Measurements from ENCODE around the gene SETDB1. TPM values are rescaled to one million over a fixed set of nuclear protein-coding genes. Genes with fewer than 3 reads are reported as not detected.

SETDB1 gene
- total and polyA plus RNA-seq, 2 of the 13 experiments (the other 11 are each of a cell fraction or from before 2014, with no cell fraction given), result 33.1 to 34.6 TPM

DNA sequence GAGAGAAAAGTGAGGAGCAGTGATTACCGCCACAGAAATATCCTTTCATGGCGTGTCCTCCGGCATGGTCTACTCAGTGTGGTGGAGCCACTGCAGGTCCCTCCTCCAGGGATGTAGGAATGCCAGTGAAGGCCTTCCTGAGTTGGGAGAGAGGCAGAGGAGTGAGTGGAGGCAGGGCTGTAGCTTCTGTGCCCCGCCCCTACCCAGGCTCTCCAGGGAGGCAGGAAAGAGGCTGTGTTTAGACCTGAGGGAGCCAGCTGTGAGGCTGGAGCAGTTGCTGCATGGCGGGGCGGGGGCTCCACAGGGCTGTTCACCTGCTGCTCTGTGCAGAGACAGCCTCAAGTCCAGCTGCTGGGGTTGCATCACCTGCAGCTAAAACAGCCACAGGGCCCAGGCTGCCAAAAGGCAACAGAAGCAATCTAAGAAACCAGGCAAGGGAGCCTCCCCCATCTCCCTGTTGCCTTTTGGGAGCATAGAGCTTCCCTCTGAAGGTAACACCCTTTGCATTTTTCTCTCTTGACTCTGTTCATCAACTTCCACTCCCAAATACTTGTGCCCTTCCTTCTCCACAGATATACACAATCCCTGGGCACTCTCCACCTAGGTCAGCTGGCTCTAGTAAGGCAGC is 55.1 kb downstream of the SETDB1 start (continued):
- TF ChIP-seq ZFY (CRISPR knock-in tag; IDR thresholded peaks at IDR 0.05) (0 out of 2 replicates have a peak, but pooled peaks have one; percentile 40), DR1 (CRISPR knock-in tag; IDR thresholded peaks at IDR 0.05) (no peak), HNRNPK (IDR thresholded peaks at IDR 0.05; ENCODE audit: low read depth, low read length, poor library complexity, severe bottlenecking) (no peak), ZNF251 (CRISPR knock-in tag; IDR thresholded peaks at IDR 0.05) (no peak), ZFP82 (CRISPR knock-in tag; IDR thresholded peaks at IDR 0.05; ENCODE audit: borderline replicate concordance) (no peak), FOXM1 (CRISPR knock-in tag; IDR thresholded peaks at IDR 0.05) (no peak), HOMEZ (CRISPR knock-in tag; IDR thresholded peaks at IDR 0.05; ENCODE audit: low read depth) (peak; percentile 37; the same call in 1 of the 2 replicates), ZNF350 (CRISPR knock-in tag; IDR thresholded peaks at IDR 0.05; ENCODE audit: borderline replicate concordance, low read depth) (no peak), MXD4 (CRISPR knock-in tag; IDR thresholded peaks at IDR 0.05) (no peak; the same call in 1 of the 2 replicates), ARNTL (CRISPR knock-in tag; IDR thresholded peaks at IDR 0.05) (no peak), HOXA3 (CRISPR knock-in tag; IDR thresholded peaks at IDR 0.05) (no peak; the same call in 1 of the 2 replicates), HNF1B (CRISPR knock-in tag; IDR thresholded peaks at IDR 0.05) (no peak), SNRNP70 (IDR thresholded peaks at IDR 0.05; ENCODE audit: low read depth, low read length) (no peak), ZNF607 (CRISPR knock-in tag; IDR thresholded peaks at IDR 0.05; ENCODE audit: borderline replicate concordance) (no peak), PHF5A (CRISPR knock-in tag; IDR thresholded peaks at IDR 0.05; ENCODE audit: low read depth, unreplicated experiment) (no peak), SOX6 (IDR thresholded peaks at IDR 0.05) (no peak), SOX6 (CRISPR knock-in tag; IDR thresholded peaks at IDR 0.05) (no peak), MTERF4 (CRISPR knock-in tag; IDR thresholded peaks at IDR 0.05) (no peak), PHF20 (CRISPR knock-in tag; IDR thresholded peaks at IDR 0.05) (no peak), TARDBP (CRISPR knock-in tag; IDR thresholded peaks at IDR 0.05) (no peak; the same call in 1 of the 2 replicates)
- TF ChIP-seq, protein P1, sequence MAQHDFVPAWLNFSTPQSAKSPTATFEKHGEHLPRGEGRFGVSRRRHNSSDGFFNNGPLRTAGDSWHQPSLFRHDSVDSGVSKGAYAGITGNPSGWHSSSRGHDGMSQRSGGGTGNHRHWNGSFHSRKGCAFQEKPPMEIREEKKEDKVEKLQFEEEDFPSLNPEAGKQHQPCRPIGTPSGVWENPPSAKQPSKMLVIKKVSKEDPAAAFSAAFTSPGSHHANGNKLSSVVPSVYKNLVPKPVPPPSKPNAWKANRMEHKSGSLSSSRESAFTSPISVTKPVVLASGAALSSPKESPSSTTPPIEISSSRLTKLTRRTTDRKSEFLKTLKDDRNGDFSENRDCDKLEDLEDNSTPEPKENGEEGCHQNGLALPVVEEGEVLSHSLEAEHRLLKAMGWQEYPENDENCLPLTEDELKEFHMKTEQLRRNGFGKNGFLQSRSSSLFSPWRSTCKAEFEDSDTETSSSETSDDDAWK (CRISPR knock-in tag; IDR thresholded peaks at IDR 0.05), result no peak
- TF ChIP-seq, protein P2, sequence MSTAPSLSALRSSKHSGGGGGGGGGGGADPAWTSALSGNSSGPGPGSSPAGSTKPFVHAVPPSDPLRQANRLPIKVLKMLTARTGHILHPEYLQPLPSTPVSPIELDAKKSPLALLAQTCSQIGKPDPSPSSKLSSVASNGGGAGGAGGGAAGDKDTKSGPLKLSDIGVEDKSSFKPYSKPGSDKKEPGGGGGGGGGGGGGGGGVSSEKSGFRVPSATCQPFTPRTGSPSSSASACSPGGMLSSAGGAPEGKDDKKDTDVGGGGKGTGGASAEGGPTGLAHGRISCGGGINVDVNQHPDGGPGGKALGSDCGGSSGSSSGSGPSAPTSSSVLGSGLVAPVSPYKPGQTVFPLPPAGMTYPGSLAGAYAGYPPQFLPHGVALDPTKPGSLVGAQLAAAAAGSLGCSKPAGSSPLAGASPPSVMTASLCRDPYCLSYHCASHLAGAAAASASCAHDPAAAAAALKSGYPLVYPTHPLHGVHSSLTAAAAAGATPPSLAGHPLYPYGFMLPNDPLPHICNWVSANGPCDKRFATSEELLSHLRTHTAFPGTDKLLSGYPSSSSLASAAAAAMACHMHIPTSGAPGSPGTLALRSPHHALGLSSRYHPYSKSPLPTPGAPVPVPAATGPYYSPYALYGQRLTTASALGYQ (CRISPR knock-in tag; IDR thresholded peaks at IDR 0.05), result no peak
